Mucosa of gallbladder (tissue), 1 donor: ENCODE data around the gene VAMP5. TPM values are rescaled to one million over a fixed set of nuclear protein-coding genes. Genes with fewer than 3 reads are reported as not detected.
"Not testable (repeated sequence)": the region's sequence is repeated elsewhere in the genome, so short reads cannot be mapped to it uniquely, and the experiment has no call there.

ENCODE experiments used
- DNase-seq: peaks from one replicate; pipeline ENCODE4 v3.0.0-alpha.2; 2020; ENCODE audit warnings: low spot score
- total RNA-seq: library from RNA; stranded (reverse); gene quantifications from one replicate; pipeline ENCODE4 v1.2.1, GENCODE V29; 2021
- donor health status: DM: no; HTN: no; CAD: no.

VAMP5 gene
- 48.8 TPM for total RNA-seq

- peak; percentile 37 for DNase-seq
Measured at GRCh38 chr2:85584354-85584856, at the start of gene VAMP5. Gene VAMP5 (plus strand): TSS chr2:85584431. CDS start chr2:85584491, 60 bp downstream.

- no peak for DNase-seq
Measured at GRCh38 chr2:85534881-85535280, 49.4 kb upstream of the VAMP5 start.

GRCh38 chr2:85536479-85536878, 47.8 kb upstream of the VAMP5 start:
- DNase-seq, result no peak

GRCh38 chr2:85537600-85538506, 46.4 kb upstream of the VAMP5 start:
- peak; percentile 52 for DNase-seq

GRCh38 chr2:85538507-85539360, 45.5 kb upstream of the VAMP5 start, which contains the start of gene MAT2A:
Gene MAT2A (plus strand): TSS chr2:85539168. CDS start chr2:85539288, 120 bp downstream.
- peak; percentile 91 for DNase-seq

GRCh38 chr2:85539361-85540132, 44.7 kb upstream of the VAMP5 start:
- peak; percentile 64 for DNase-seq

GRCh38 chr2:85540133-85540648, 44.0 kb upstream of the VAMP5 start:
- no peak for DNase-seq

- DNase-seq, result no peak
Measured at GRCh38 chr2:85541262-85541661, 43.0 kb upstream of the VAMP5 start.

GRCh38 chr2:85541753-85542457, 42.3 kb upstream of the VAMP5 start:
- no peak for DNase-seq

- no peak for DNase-seq
Measured at GRCh38 chr2:85542777-85543176, 41.5 kb upstream of the VAMP5 start.

- DNase-seq, result not testable (repeated sequence)
Measured at GRCh38 chr2:85544254-85544691, 40.0 kb upstream of the VAMP5 start.

- DNase-seq, result not testable (repeated sequence)
Measured at GRCh38 chr2:85544915-85545779, 39.1 kb upstream of the VAMP5 start.

- no peak for DNase-seq
Measured at GRCh38 chr2:85545780-85546240, 38.4 kb upstream of the VAMP5 start.

GRCh38 chr2:85547089-85547858, 37.0 kb upstream of the VAMP5 start:
- DNase-seq, result no peak

GRCh38 chr2:85547859-85548607, 36.2 kb upstream of the VAMP5 start:
- DNase-seq, result no peak

GRCh38 chr2:85548608-85548900, 35.7 kb upstream of the VAMP5 start:
- no peak for DNase-seq

- DNase-seq, result no peak
Measured at GRCh38 chr2:85549095-85549494, 35.1 kb upstream of the VAMP5 start.

- no peak for DNase-seq
Measured at GRCh38 chr2:85549826-85550225, 34.4 kb upstream of the VAMP5 start.
